ENCODE measurements around the gene CDKN2A. TPM values are rescaled to one million over a fixed set of nuclear protein-coding genes. Genes with fewer than 3 reads are reported as not detected.

Gene CDKN2A
- total and polyA plus RNA-seq, 9 of the 15 experiments (the other 6 are each of a cell fraction or from before 2014, with no cell fraction given): not detected

GRCh38 chr9:22035591-22036011 is 41.4 kb upstream of the CDKN2A start:
- Histone ChIP-seq H3K36me3 (ENCODE audit: control insufficient read depth, insufficient read depth, low read length) (no peaks in the 10 kb centered on the region), H3K9ac (ENCODE audit: insufficient read depth in 1 of 2, low read depth in 2 of 2, low read length in 2 of 2) (no peak overlapping the region), H3K4me3 (no peak overlapping the region), H3K4me1 (replicated peaks in 1 of 2; ENCODE audit: control insufficient read depth in 2 of 2, insufficient read depth in 2 of 2, low read length in 2 of 2) (no peaks in the 10 kb centered on the region), H3K27ac (ENCODE audit: extremely low read depth, low read depth, low read length) (no peak overlapping the region), H3K27me3 (ENCODE audit: control insufficient read depth in 2 of 2, insufficient read depth in 2 of 2, low read length in 2 of 2) (no peaks in the 10 kb centered on the region), H3K9me3 (replicated peaks; ENCODE audit: control insufficient read depth, insufficient read depth, low read depth, low read length) (no peaks in the 10 kb centered on the region), H2AFZ (ENCODE audit: low read depth, low read length) (no peak overlapping the region), H3K4me2 (ENCODE audit: insufficient read depth, low read length) (no peak overlapping the region), H4K20me1 (replicated peaks; ENCODE audit: control insufficient read depth, insufficient read depth, low read length) (no peaks in the 10 kb centered on the region), H3K9me1 (ENCODE audit: control insufficient read depth, insufficient read depth, low read length) (no peaks in the 10 kb centered on the region), H3K79me2 (ENCODE audit: control insufficient read depth, insufficient read depth, low read length) (no peaks in the 10 kb centered on the region)
- POLR2A ChIA-PET: no interaction called here
- WGBS (ENCODE audit: insufficient coverage, low coverage, missing lambda C conversion rate): no CpG with 5 or more reads among the region's 2 CpGs
- no peak for TF ChIP-seq CBX5 (IDR thresholded peaks at IDR 0.05; ENCODE audit: borderline replicate concordance, low read depth)
- no peak for TF ChIP-seq ARID4B (CRISPR knock-in tag; IDR thresholded peaks at IDR 0.05)
- TF ChIP-seq CSDE1 (IDR thresholded peaks at IDR 0.05): no peak
- no peak for TF ChIP-seq GATA2 (CRISPR knock-in tag; IDR thresholded peaks at IDR 0.05)
- no peak for ATAC-seq
- no TSS peak for BruUV-seq (replicated peaks)
- no peak for FAIRE-seq
- intact Hi-C loops (cut with micrococcal nuclease): no loop called here
- in situ Hi-C loops (cut with MboI): no loop called here
- no peak for DNase-seq (ENCODE audit: extremely low read depth in 1 of 4, low spot score in 3 of 4)
- CTCF ChIA-PET (ENCODE audit: low intra/inter-chr PET ratio): no interaction called here

Data from K562 (cell line).